ENCODE data around the gene GLI1. TPM values are rescaled to one million over a fixed set of nuclear protein-coding genes. Genes with fewer than 3 reads are reported as not detected.

The GLI1 gene
- total RNA-seq, 1 experiment from 2014 or later = 6.4 TPM

- RAD21 ChIA-PET (ENCODE audit: low non-redundant PET in 1 of 2, low total read pairs in 2 of 2, uncharacterized antibody in 2 of 2, unreplicated experiment in 2 of 2) = no interaction called here
- DNase-seq (ENCODE audit: low read depth, low spot score) = no peak
- TF ChIP-seq EZH2phosphoT487 (IDR thresholded peaks at IDR 0.05; ENCODE audit: borderline replicate concordance) (no peak), ATF3 (IDR thresholded peaks at IDR 0.05) (no peak)
- Histone ChIP-seq H3K27ac (ENCODE audit: low read depth, low read length) (no peak overlapping the region), H3K4me2 (ENCODE audit: low read length) (no peak overlapping the region), H3K9me2 (ENCODE audit: insufficient read depth) (no peaks in the 10 kb centered on the region), H2AFZ (ENCODE audit: low read depth, low read length, poor library complexity, severe bottlenecking) (no peak overlapping the region), H3K27me3 (ENCODE audit: insufficient read depth, low read length) (peaks cover 15% of the 10 kb centered on the region), H3K9ac (ENCODE audit: low read length) (no peak overlapping the region), H3K79me2 (ENCODE audit: insufficient read depth, low read length) (no peaks in the 10 kb centered on the region), H4K20me1 (ENCODE audit: insufficient read depth) (no peaks in the 10 kb centered on the region), H3K9me3 (ENCODE audit: control insufficient read depth in 1 of 2, insufficient read depth in 1 of 2, low read depth in 1 of 2, low read length in 2 of 2) (no peaks in the 10 kb centered on the region), H3K4me1 (ENCODE audit: control insufficient read depth in 1 of 2, insufficient read depth in 2 of 2, low read length in 2 of 2) (peaks cover 9 to 33% of the 10 kb centered on the region in 2 experiments), H3K36me3 (ENCODE audit: control insufficient read depth in 1 of 2, insufficient read depth in 2 of 2, low read length in 2 of 2) (no peaks in the 10 kb centered on the region), H3K4me3 (replicated peaks in 1 of 2; ENCODE audit: low read depth in 1 of 2, low read length in 2 of 2) (no peak overlapping the region)
- no peak for ATAC-seq
- POLR2A ChIA-PET = no interaction called here
- CTCF ChIA-PET = no interaction called here
- no TSS peak for BruUV-seq (replicated peaks)
- intact Hi-C loops (cut with micrococcal nuclease) = loop anchor here (5.0 kb wide), 1 partner anchor 377 kb away; the partner anchor contains the start of gene NAB2
These were observed 5.0 kb downstream of the GLI1 start for GRCh38 chr12:57464569-57464968.

GRCh38 chr12:57465030-57465746, 5.6 kb downstream of the GLI1 start:
- Histone ChIP-seq H4K20me1 (ENCODE audit: insufficient read depth) (no peaks in the 10 kb centered on the region), H3K9ac (ENCODE audit: low read length) (no peak overlapping the region), H2AFZ (ENCODE audit: low read depth, low read length, poor library complexity, severe bottlenecking) (no peak overlapping the region), H3K4me2 (ENCODE audit: low read length) (no peak overlapping the region), H3K27me3 (ENCODE audit: insufficient read depth, low read length) (peaks cover 20% of the 10 kb centered on the region), H3K4me1 (ENCODE audit: control insufficient read depth in 1 of 2, insufficient read depth in 2 of 2, low read length in 2 of 2) (peaks cover 9 to 30% of the 10 kb centered on the region in 2 experiments), H3K36me3 (ENCODE audit: control insufficient read depth in 1 of 2, insufficient read depth in 2 of 2, low read length in 2 of 2) (no peaks in the 10 kb centered on the region), H3K4me3 (replicated peaks in 1 of 2; ENCODE audit: low read depth in 1 of 2, low read length in 2 of 2) (no peak overlapping the region), H3K9me3 (ENCODE audit: control insufficient read depth in 1 of 2, insufficient read depth in 1 of 2, low read depth in 1 of 2, low read length in 2 of 2) (no peaks in the 10 kb centered on the region), H3K27ac (ENCODE audit: low read depth, low read length) (no peak overlapping the region), H3K79me2 (ENCODE audit: insufficient read depth, low read length) (no peaks in the 10 kb centered on the region), H3K9me2 (ENCODE audit: insufficient read depth) (no peaks in the 10 kb centered on the region)
- no TSS peak for BruUV-seq (replicated peaks)
- RAD21 ChIA-PET (ENCODE audit: low non-redundant PET in 1 of 2, low total read pairs in 2 of 2, uncharacterized antibody in 2 of 2, unreplicated experiment in 2 of 2) = no interaction called here
- CTCF ChIA-PET = no interaction called here
- POLR2A ChIA-PET = no interaction called here
- ATAC-seq (no peak), DNase-seq (ENCODE audit: low read depth, low spot score) (no peak)
- intact Hi-C loops (cut with micrococcal nuclease) = no loop called here
- TF ChIP-seq CTCF (IDR thresholded peaks at IDR 0.05 in 2 of 3, conservative IDR thresholded peaks at IDR 0.05 in 1 of 3; ENCODE audit: borderline replicate concordance in 1 of 3, insufficient read depth in 1 of 3, low read depth in 2 of 3, low read length in 2 of 3) = no peak

Measured in HCT116 (cell line).